CD4-positive, CD25-positive, alpha-beta regulatory T cell (primary cell): ENCODE measurements around the gene MRPL10. TPM values are rescaled to one million over a fixed set of nuclear protein-coding genes. Genes with fewer than 3 reads are reported as not detected.

Experiments used
- ATAC-seq, 2 donors: fragments of 150-1000 bp; cut with Tn5 transposase; one replicate each; pipeline ENCODE4 v1.10.0; 2021; ENCODE audit warnings: low read depth in 2 of 2, moderate number of reproducible peaks in 2 of 2, moderate library complexity in 1 of 2
- DNase-seq, 3 donors: peaks; one replicate each; pipeline versions ENCODE4 v3.0.0 to v3.0.0-alpha.2; 2012 to 2022; ENCODE audit warnings: mixed read lengths in 1 of 3
- H3K27ac ChIP-seq: one replicate; pipeline ENCODE4 v1.7.0; 2013; ENCODE audit warnings: mild to moderate bottlenecking, low read length; ENCODE audit not compliant: insufficient read depth, poor library complexity, severe bottlenecking
- H3K27me3 ChIP-seq: one replicate; pipeline ENCODE4 v1.7.0; 2013; ENCODE audit warnings: low read length; ENCODE audit not compliant: control insufficient read depth, insufficient read depth
- H3K36me3 ChIP-seq: one replicate; pipeline ENCODE4 v1.7.0; 2013; ENCODE audit warnings: mild to moderate bottlenecking, low read length, moderate library complexity; ENCODE audit not compliant: control insufficient read depth, insufficient read depth
- H3K4me1 ChIP-seq: 2 replicates; pipeline ENCODE4 v1.7.0; 2013; ENCODE audit warnings: mild to moderate bottlenecking, low read length; ENCODE audit not compliant: insufficient read depth, control insufficient read depth, poor library complexity, severe bottlenecking
- H3K4me3 ChIP-seq: one replicate; pipeline ENCODE4 v1.7.0; 2013; ENCODE audit warnings: low read depth, mild to moderate bottlenecking, low read length, moderate library complexity
- H3K9me3 ChIP-seq, 2 experiments: 1 replicate in 1 of 2; 2 replicates in 1 of 2; pipeline ENCODE4 v1.7.0; 2013; ENCODE audit warnings: low read length in 2 of 2, mild to moderate bottlenecking in 1 of 2, moderate library complexity in 1 of 2; ENCODE audit not compliant: control insufficient read depth in 2 of 2
- H3K27ac Mint-ChIP-seq, 3 donors: one replicate each; pipeline ENCODE4 v1.8.0; 2020 to 2022; ENCODE audit warnings: mild to moderate bottlenecking in 3 of 3, mixed read lengths in 3 of 3, moderate library complexity in 2 of 3
- H3K27me3 Mint-ChIP-seq: one replicate; pipeline ENCODE4 v1.8.0; 2022; ENCODE audit warnings: mild to moderate bottlenecking, mixed read lengths
- H3K36me3 Mint-ChIP-seq: one replicate; pipeline ENCODE4 v1.8.0; 2020; ENCODE audit warnings: mixed read lengths
- H3K4me1 Mint-ChIP-seq, 4 donors: one replicate each; pipeline ENCODE4 v1.8.0; 2020 to 2022; ENCODE audit warnings: mixed read lengths in 4 of 4, mild to moderate bottlenecking in 1 of 4
- H3K4me3 Mint-ChIP-seq, 4 donors: one replicate each; pipeline ENCODE4 v1.8.0; 2020 to 2022; ENCODE audit warnings: mild to moderate bottlenecking in 4 of 4, mixed read lengths in 4 of 4, moderate library complexity in 3 of 4
- H3K9me3 Mint-ChIP-seq, 7 donors: one replicate each; pipeline ENCODE4 v1.8.0; 2020 to 2022; ENCODE audit warnings: mixed read lengths in 7 of 7, mild to moderate bottlenecking in 3 of 7, moderate library complexity in 2 of 7
- polyA plus RNA-seq, 4 donors: library from polyadenylated mRNA; unstranded; fragments of 300-500 nt; fragmentation: Illumina TruSeq; gene quantifications; one replicate each; pipeline ENCODE4 v1.2.3, GENCODE V29; 2021
- total RNA-seq: library from RNA; stranded (reverse); gene quantifications from one replicate; pipeline ENCODE4 v1.2.3, GENCODE V29; 2022

Gene MRPL10
- total and polyA plus RNA-seq, 5 donors from 2014 or later, result 40.8 to 58.8 (median 52.0) TPM

GRCh38 chr17:47846716-47847340 lies 15.5 kb upstream of the MRPL10 start:
- Mint-ChIP-seq H3K9me3 (no peaks in the 10 kb centered on the region), H3K4me3 (peak overlapping the region in 1 of 4 donors; percentile 58), H3K27ac (no peak overlapping the region), H3K36me3 (no peaks in the 10 kb centered on the region), H3K27me3 (peaks cover 68% of the 10 kb centered on the region), H3K4me1 (peaks cover 0 to 31% (median 14%) of the 10 kb centered on the region in 4 donors)
- ATAC-seq (no peak), DNase-seq (no peak)
- Histone ChIP-seq H3K4me1 (peaks cover 31% of the 10 kb centered on the region), H3K4me3 (no peak overlapping the region), H3K9me3 (no peaks in the 10 kb centered on the region), H3K27me3 (peaks cover 45% of the 10 kb centered on the region), H3K27ac (no peak overlapping the region), H3K36me3 (no peaks in the 10 kb centered on the region)

- Mint-ChIP-seq H3K27ac (peak overlapping the region in 1 of 3 donors; percentile 63), H3K27me3 (peaks cover 64% of the 10 kb centered on the region), H3K9me3 (no peaks in the 10 kb centered on the region), H3K4me1 (peaks cover 0 to 37% (median 16%) of the 10 kb centered on the region in 4 donors), H3K4me3 (no peak overlapping the region), H3K36me3 (no peaks in the 10 kb centered on the region)
- Histone ChIP-seq H3K4me3 (no peak overlapping the region), H3K27me3 (peaks cover 45% of the 10 kb centered on the region), H3K36me3 (no peaks in the 10 kb centered on the region), H3K9me3 (no peaks in the 10 kb centered on the region), H3K27ac (no peak overlapping the region), H3K4me1 (peaks cover 32% of the 10 kb centered on the region)
- DNase-seq (no peak), ATAC-seq (no peak)
Measured at GRCh38 chr17:47845716-47846075, 14.4 kb upstream of the MRPL10 start.

- Histone ChIP-seq H3K27ac (no peak overlapping the region), H3K9me3 (no peaks in the 10 kb centered on the region), H3K36me3 (no peaks in the 10 kb centered on the region), H3K4me3 (no peak overlapping the region), H3K4me1 (peaks cover 32% of the 10 kb centered on the region), H3K27me3 (peaks cover 40% of the 10 kb centered on the region)
- DNase-seq (no peak), ATAC-seq (no peak)
- Mint-ChIP-seq H3K27ac (peak overlapping the region in 1 of 3 donors; percentile 20), H3K36me3 (no peaks in the 10 kb centered on the region), H3K9me3 (no peaks in the 10 kb centered on the region), H3K4me1 (peaks cover 0 to 37% (median 19%) of the 10 kb centered on the region in 4 donors), H3K4me3 (peak overlapping the region in 1 of 4 donors; percentile 2), H3K27me3 (peaks cover 57% of the 10 kb centered on the region)
Measured at GRCh38 chr17:47844814-47845715, 13.7 kb upstream of the MRPL10 start.

GRCh38 chr17:47844227-47844626 lies 12.9 kb upstream of the MRPL10 start:
- H3K27ac ChIP-seq, result no peak overlapping the region
- Mint-ChIP-seq H3K9me3 (no peaks in the 10 kb centered on the region), H3K27ac (no peak overlapping the region)

GRCh38 chr17:47843391-47843730 lies 12.0 kb upstream of the MRPL10 start:
- Mint-ChIP-seq H3K27me3 (peaks cover 40% of the 10 kb centered on the region), H3K4me1 (peaks cover 0 to 41% (median 18%) of the 10 kb centered on the region in 4 donors), H3K36me3 (no peaks in the 10 kb centered on the region), H3K9me3 (no peaks in the 10 kb centered on the region), H3K4me3 (no peak overlapping the region), H3K27ac (peak overlapping the region in 2 of 3 donors; percentile 9 to 56)
- H3K36me3 ChIP-seq, result no peaks in the 10 kb centered on the region
- DNase-seq (no peak), ATAC-seq (no peak)
- H3K27me3 ChIP-seq, result peaks cover 24% of the 10 kb centered on the region
- H3K9me3 ChIP-seq, result no peaks in the 10 kb centered on the region
- no peak overlapping the region for H3K27ac ChIP-seq
- peaks cover 32% of the 10 kb centered on the region for H3K4me1 ChIP-seq
- H3K4me3 ChIP-seq, result no peak overlapping the region

More at GRCh38 chr17:47844227-47844626, 12.9 kb upstream of the MRPL10 start:
- Mint-ChIP-seq H3K4me1 (peaks cover 0 to 43% (median 20%) of the 10 kb centered on the region in 4 donors), H3K4me3 (peak overlapping the region in 1 of 4 donors; percentile 2), H3K36me3 (no peaks in the 10 kb centered on the region), H3K27me3 (peaks cover 49% of the 10 kb centered on the region)
- ATAC-seq, result no peak
- Histone ChIP-seq H3K36me3 (no peaks in the 10 kb centered on the region), H3K9me3 (no peaks in the 10 kb centered on the region), H3K4me1 (peaks cover 32% of the 10 kb centered on the region), H3K27me3 (peaks cover 32% of the 10 kb centered on the region), H3K4me3 (no peak overlapping the region)
- no peak for DNase-seq

GRCh38 chr17:47841488-47842291 lies 10.3 kb upstream of the MRPL10 start:
- H3K9me3 Mint-ChIP-seq, result no peaks in the 10 kb centered on the region
- H3K27me3 Mint-ChIP-seq, result peaks cover 26% of the 10 kb centered on the region
- ATAC-seq (no peak), DNase-seq (peak in 1 of 3 donors; percentile 45)
- Histone ChIP-seq H3K4me1 (peaks cover 21% of the 10 kb centered on the region), H3K36me3 (peaks cover 4% of the 10 kb centered on the region), H3K4me3 (no peak overlapping the region), H3K9me3 (no peaks in the 10 kb centered on the region), H3K27me3 (peaks cover 20% of the 10 kb centered on the region), H3K27ac (no peak overlapping the region)
- H3K36me3 Mint-ChIP-seq, result no peaks in the 10 kb centered on the region
- peaks cover 0 to 38% (median 16%) of the 10 kb centered on the region in 4 donors for H3K4me1 Mint-ChIP-seq
- peak overlapping the region; percentile 85 to 97 (median 94) for H3K4me3 Mint-ChIP-seq
- H3K27ac Mint-ChIP-seq, result peak overlapping the region; percentile 47 to 86 (median 52)

GRCh38 chr17:47840742-47841487 lies 9.6 kb upstream of the MRPL10 start, which contains the start of gene SCRN2:
TSS of gene SCRN2 (minus strand) at chr17:47841273. CDS start at chr17:47840843, 430 bp downstream.
- Mint-ChIP-seq H3K9me3 (no peaks in the 10 kb centered on the region), H3K27me3 (peaks cover 18% of the 10 kb centered on the region), H3K4me1 (peaks cover 0 to 41% (median 16%) of the 10 kb centered on the region in 4 donors), H3K36me3 (peaks cover under 1% of the 10 kb centered on the region), H3K27ac (peak within 1 kb of the TSS; percentile 47 to 86 (median 66)), H3K4me3 (peak within 1 kb of the TSS; percentile 85 to 97 (median 94))
- H3K9me3 ChIP-seq, result no peaks in the 10 kb centered on the region
- H3K4me1 ChIP-seq, result peaks cover 21% of the 10 kb centered on the region
- ATAC-seq, result peak; percentile 86 to 88
- peak within 1 kb of the TSS; percentile 63 for H3K4me3 ChIP-seq
- peak within 1 kb of the TSS; percentile 36 for H3K27ac ChIP-seq
- peaks cover 16% of the 10 kb centered on the region for H3K27me3 ChIP-seq
- DNase-seq, result peak; percentile 74 to 90 (median 80)
- peaks cover 6% of the 10 kb centered on the region for H3K36me3 ChIP-seq
